ENCODE measurements around the gene ASCC3.

DNA sequence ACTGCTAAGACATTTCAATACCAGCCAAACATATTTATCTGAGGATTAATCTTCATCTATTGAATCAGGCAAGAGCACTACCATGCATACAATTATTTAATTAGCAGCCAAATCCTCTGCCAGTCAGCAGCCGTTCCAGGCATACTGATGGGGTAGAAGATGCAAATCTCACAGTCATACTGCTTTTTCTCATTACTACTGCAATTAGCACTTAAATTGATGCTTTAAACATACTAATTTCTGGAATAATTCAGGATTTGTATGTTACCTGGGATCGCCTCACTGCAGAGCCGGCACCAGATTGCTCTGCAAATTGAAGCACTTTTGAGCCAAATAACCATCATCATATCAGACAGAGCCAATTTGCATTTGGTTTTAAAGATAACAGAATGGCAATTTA, 366.5 kb downstream of the ASCC3 start:
- TF ChIP-seq MYC (IDR thresholded peaks at IDR 0.05; ENCODE audit: low read depth, low read length) (no peak), POLR2A (IDR thresholded peaks at IDR 0.05; ENCODE audit: low read depth, low read length) (no peak), GATA2 (IDR thresholded peaks at IDR 0.05; ENCODE audit: insufficient read depth, insufficient read length, low read depth, low read length) (no peak)
- TF ChIP-seq, protein P1, sequence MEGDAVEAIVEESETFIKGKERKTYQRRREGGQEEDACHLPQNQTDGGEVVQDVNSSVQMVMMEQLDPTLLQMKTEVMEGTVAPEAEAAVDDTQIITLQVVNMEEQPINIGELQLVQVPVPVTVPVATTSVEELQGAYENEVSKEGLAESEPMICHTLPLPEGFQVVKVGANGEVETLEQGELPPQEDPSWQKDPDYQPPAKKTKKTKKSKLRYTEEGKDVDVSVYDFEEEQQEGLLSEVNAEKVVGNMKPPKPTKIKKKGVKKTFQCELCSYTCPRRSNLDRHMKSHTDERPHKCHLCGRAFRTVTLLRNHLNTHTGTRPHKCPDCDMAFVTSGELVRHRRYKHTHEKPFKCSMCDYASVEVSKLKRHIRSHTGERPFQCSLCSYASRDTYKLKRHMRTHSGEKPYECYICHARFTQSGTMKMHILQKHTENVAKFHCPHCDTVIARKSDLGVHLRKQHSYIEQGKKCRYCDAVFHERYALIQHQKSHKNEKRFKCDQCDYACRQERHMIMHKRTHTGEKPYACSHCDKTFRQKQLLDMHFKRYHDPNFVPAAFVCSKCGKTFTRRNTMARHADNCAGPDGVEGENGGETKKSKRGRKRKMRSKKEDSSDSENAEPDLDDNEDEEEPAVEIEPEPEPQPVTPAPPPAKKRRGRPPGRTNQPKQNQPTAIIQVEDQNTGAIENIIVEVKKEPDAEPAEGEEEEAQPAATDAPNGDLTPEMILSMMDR (IDR thresholded peaks at IDR 0.05; ENCODE audit: extremely low read depth in 1 of 2, insufficient read depth in 1 of 2, low read depth in 1 of 2, low read length in 2 of 2): no peak
